OCI-LY3 (cell line): ENCODE measurements around the gene SENP1.

Source experiments
- H2AFZ ChIP-seq: fragments of 200-600, 300-600 bp; shearing (Covaris generic); 2 replicates; pipeline ENCODE4 v1.6.0; 2014; ENCODE audit warnings: antibody characterized with exemption, low read depth, low read length
- H3K27ac ChIP-seq: fragments of 200-600, 300-600 bp; sonication (generic); 2 replicates; pipeline ENCODE4 v1.5.1; 2014; ENCODE audit warnings: mild to moderate bottlenecking, low read length, moderate library complexity, mixed read lengths
- H3K27me3 ChIP-seq: fragments of 200-600, 300-600 bp; sonication (generic); 2 replicates; pipeline ENCODE4 v1.6.1; 2014; ENCODE audit warnings: low read depth, low read length, mixed read lengths
- H3K36me3 ChIP-seq: fragments of 200-600, 300-600 bp; sonication (generic); replicated peaks from 2 replicates; pipeline ENCODE3; 2014; ENCODE audit warnings: low read depth, low read length, mixed read lengths
- H3K4me1 ChIP-seq: fragments of 300-600, 200-600 bp; sonication (generic); 2 replicates; pipeline ENCODE4 v1.6.1; 2014; ENCODE audit warnings: low read length, mixed read lengths
- H3K4me2 ChIP-seq: fragments of 200-600, 300-600 bp; sonication (generic); 2 replicates; pipeline ENCODE4 v1.6.1; 2014; ENCODE audit warnings: low read length, mixed read lengths
- H3K4me3 ChIP-seq: fragments of 300-600, 200-600 bp; sonication (generic); 2 replicates; pipeline ENCODE4 v1.5.1; 2014; ENCODE audit warnings: antibody characterized with exemption, mild to moderate bottlenecking, low read length, moderate library complexity
- H3K79me2 ChIP-seq: fragments of 300-600, 200-600 bp; shearing (Covaris generic); 2 replicates; pipeline ENCODE4 v1.6.1; 2014; ENCODE audit warnings: mild to moderate bottlenecking, low read length, mixed read lengths
- H3K9ac ChIP-seq: fragments of 300-600, 200-600 bp; shearing (Covaris generic); 2 replicates; pipeline ENCODE4 v1.6.0; 2014; ENCODE audit warnings: mild to moderate bottlenecking, low read length, moderate library complexity
- H3K9me3 ChIP-seq: fragments of 200-600, 300-600 bp; shearing (Covaris generic); 2 replicates; pipeline ENCODE4 v1.6.1; 2014; ENCODE audit warnings: low read length, mixed read lengths; ENCODE audit not compliant: insufficient read depth
- H4K20me1 ChIP-seq: fragments of 200-600, 300-600 bp; sonication (generic); 2 replicates; pipeline ENCODE4 v1.6.1; 2016; ENCODE audit warnings: low read length, mixed read lengths; ENCODE audit not compliant: insufficient read depth
- EZH2phosphoT487 ChIP-seq: fragments of 200-600 bp; shearing (Covaris generic); IDR thresholded peaks from 2 replicates; pipeline ENCODE4 v1.6.1; 2018; ENCODE audit warnings: antibody characterized with exemption, mixed run types, low read depth
- TF ChIP-seq, protein P1 (sequence below): fragments of 200-600, 300-600 bp; sonication (generic); IDR thresholded peaks from 2 replicates; pipeline ENCODE4 v1.5.1; 2014; ENCODE audit warnings: antibody characterized with exemption, low read length, low read depth

The SENP1 gene

DNA sequence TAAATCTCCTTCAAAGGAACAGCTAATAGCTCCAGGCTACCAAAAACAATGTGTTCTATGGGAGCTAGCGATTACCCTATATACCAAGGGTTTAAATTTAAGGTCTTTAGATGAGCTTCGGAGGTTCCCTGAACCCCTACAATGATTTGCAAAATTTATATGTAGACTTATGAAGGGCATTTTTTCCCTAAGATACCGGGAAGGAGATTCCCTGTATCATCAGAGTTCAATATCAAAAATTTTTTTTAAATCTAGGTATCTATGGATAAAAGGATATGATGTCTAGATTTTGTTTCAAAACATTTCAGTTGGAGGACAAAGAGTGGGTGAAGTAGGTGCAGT is 83.7 kb downstream of the SENP1 start:
- Histone ChIP-seq H3K27ac (no peak overlapping the region), H3K36me3 (no peaks in the 10 kb centered on the region), H3K27me3 (peaks cover 24% of the 10 kb centered on the region; the same call in 1 of the 2 replicates), H3K4me3 (no peak overlapping the region), H3K79me2 (no peaks in the 10 kb centered on the region), H3K9me3 (no peaks in the 10 kb centered on the region), H4K20me1 (no peaks in the 10 kb centered on the region), H2AFZ (no peak overlapping the region), H3K4me2 (no peak overlapping the region), H3K9ac (no peak overlapping the region), H3K4me1 (no peaks in the 10 kb centered on the region)
- no peak for TF ChIP-seq EZH2phosphoT487
- TF ChIP-seq, protein P1, sequence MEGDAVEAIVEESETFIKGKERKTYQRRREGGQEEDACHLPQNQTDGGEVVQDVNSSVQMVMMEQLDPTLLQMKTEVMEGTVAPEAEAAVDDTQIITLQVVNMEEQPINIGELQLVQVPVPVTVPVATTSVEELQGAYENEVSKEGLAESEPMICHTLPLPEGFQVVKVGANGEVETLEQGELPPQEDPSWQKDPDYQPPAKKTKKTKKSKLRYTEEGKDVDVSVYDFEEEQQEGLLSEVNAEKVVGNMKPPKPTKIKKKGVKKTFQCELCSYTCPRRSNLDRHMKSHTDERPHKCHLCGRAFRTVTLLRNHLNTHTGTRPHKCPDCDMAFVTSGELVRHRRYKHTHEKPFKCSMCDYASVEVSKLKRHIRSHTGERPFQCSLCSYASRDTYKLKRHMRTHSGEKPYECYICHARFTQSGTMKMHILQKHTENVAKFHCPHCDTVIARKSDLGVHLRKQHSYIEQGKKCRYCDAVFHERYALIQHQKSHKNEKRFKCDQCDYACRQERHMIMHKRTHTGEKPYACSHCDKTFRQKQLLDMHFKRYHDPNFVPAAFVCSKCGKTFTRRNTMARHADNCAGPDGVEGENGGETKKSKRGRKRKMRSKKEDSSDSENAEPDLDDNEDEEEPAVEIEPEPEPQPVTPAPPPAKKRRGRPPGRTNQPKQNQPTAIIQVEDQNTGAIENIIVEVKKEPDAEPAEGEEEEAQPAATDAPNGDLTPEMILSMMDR = no peak

DNA sequence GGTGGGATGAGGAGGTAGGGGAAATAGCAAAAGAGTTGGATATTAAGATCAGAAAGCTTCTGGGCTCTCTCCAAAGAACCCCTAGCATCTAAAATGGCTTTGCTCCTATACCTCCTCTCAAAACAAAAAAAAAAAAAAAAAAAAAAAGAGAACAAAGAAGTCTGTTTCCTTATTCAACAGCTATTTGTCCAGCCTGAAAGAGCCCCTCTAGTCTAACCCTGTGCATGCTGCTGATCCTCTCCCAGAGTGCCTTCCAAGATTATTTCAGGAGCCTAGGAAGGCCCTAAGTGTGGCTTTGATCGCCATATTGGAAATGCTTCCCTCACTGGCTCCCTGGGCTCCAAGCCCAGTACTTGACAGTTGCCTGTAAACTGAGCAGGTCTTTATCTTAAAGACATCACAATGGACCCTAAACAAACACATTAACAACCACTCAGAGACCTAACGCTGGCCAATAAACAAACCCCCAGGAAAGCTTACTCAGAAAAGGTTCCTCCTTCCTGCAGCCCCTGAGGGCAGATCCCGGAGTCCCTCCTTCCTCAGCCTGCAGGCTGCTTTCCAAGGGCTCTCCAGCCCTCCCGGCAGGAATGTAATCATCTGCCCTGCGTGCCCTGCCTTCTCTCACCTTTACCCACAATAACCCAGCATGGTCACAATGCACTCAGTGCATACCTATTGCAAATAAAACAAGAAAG is 84.2 kb downstream of the SENP1 start:
- peaks cover 29% of the 10 kb centered on the region; the same call in 1 of the 2 replicates for H3K27me3 ChIP-seq
- H3K27ac ChIP-seq = no peak overlapping the region
- H3K4me2 ChIP-seq = no peak overlapping the region
- no peaks in the 10 kb centered on the region for H3K79me2 ChIP-seq
- no peaks in the 10 kb centered on the region for H3K36me3 ChIP-seq
- no peaks in the 10 kb centered on the region for H3K4me1 ChIP-seq
- H3K4me3 ChIP-seq = no peak overlapping the region
- no peak overlapping the region for H2AFZ ChIP-seq
- no peaks in the 10 kb centered on the region for H4K20me1 ChIP-seq
- no peak overlapping the region for H3K9ac ChIP-seq
- H3K9me3 ChIP-seq = no peaks in the 10 kb centered on the region
- no peak for TF ChIP-seq EZH2phosphoT487
- TF ChIP-seq, protein P1 = no peak

DNA sequence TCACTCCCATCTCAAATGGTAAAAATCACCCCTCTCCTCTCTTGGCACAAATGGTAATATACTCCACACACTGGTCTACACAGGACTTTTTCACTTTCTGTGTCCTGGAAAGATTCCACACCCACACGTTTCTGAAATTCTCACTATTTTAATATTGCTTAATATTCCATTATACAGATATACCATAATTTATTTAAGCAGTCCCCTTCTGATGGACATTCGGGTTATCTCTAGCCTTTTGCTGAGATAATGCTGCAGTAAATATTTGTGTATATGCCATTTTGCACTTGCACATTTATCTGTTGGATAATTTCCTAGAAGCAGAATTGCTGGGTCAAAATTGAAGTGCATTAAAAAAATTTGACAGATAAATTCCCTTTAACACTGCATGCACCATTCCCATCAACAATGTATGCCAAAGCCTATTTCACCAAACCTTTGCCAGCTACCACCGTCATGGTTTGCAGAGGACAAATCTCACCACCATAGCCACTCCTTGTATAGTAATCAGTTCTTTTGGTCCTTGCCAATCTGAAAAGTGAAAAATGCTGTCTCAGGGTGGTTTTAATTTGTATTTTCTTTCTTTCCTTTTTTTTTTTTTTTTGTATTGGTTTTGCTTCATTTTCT is 86.1 kb downstream of the SENP1 start:
- no peak overlapping the region for H3K27ac ChIP-seq
- H3K9ac ChIP-seq = no peak overlapping the region
- H3K4me1 ChIP-seq = no peaks in the 10 kb centered on the region
- no peaks in the 10 kb centered on the region for H3K9me3 ChIP-seq
- H2AFZ ChIP-seq = no peak overlapping the region
- no peaks in the 10 kb centered on the region for H3K36me3 ChIP-seq
- no peaks in the 10 kb centered on the region for H3K79me2 ChIP-seq
- no peaks in the 10 kb centered on the region for H4K20me1 ChIP-seq
- H3K27me3 ChIP-seq = peaks cover 38% of the 10 kb centered on the region
- H3K4me2 ChIP-seq = no peak overlapping the region
- TF ChIP-seq EZH2phosphoT487 = no peak
- TF ChIP-seq, protein P1 = no peak
- no peak overlapping the region for H3K4me3 ChIP-seq

DNA sequence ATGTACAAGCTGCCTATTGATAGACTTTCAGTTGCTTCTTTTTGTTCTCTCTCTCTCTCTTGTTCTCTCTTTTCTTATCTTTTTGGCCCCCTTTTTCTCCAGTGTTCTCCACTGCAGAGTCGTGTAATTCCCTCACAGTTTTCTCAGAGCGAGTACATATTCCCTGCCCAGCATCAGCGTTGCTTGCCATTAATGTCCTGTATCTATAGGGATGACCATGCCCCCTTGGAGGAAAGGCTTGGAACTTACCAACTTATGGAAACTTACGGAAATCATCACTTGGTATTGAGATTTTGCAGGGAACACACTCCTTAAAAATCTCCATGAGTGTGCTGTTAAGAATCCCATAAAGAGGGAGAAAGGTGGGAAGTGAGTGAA is 87.3 kb downstream of the SENP1 start:
- no peak overlapping the region for H3K27ac ChIP-seq
- no peak overlapping the region for H3K4me2 ChIP-seq
- no peaks in the 10 kb centered on the region for H3K9me3 ChIP-seq
- no peak overlapping the region for H3K4me3 ChIP-seq
- TF ChIP-seq EZH2phosphoT487 = no peak
- TF ChIP-seq, protein P1 = no peak
- H3K27me3 ChIP-seq = peaks cover 48% of the 10 kb centered on the region
- no peak overlapping the region for H2AFZ ChIP-seq
- no peaks in the 10 kb centered on the region for H3K79me2 ChIP-seq
- H3K4me1 ChIP-seq = no peaks in the 10 kb centered on the region
- no peak overlapping the region for H3K9ac ChIP-seq
- H4K20me1 ChIP-seq = no peaks in the 10 kb centered on the region
- no peaks in the 10 kb centered on the region for H3K36me3 ChIP-seq
